ENCODE measurements around the gene PYROXD2.
A peak's percentile ranks its signal among the peaks of the same experiment; 100 is the strongest.

The PYROXD2 gene

GRCh38 chr10:98407017-98407743 lies 7.8 kb downstream of the PYROXD2 start:
- H3K9me3 ChIP-seq (replicated peaks; ENCODE audit: insufficient read depth, low read length): no peaks in the 10 kb centered on the region
- no peak overlapping the region for H3K4me2 ChIP-seq (ENCODE audit: low read depth, low read length)
- H3K4me3 ChIP-seq (ENCODE audit: low read length): no peak overlapping the region
- no peak overlapping the region for H3K27ac ChIP-seq (ENCODE audit: low read length)
- no peaks in the 10 kb centered on the region for H4K20me1 ChIP-seq (ENCODE audit: insufficient read depth, low read length)
- no peaks in the 10 kb centered on the region for H3K27me3 ChIP-seq (replicated peaks; ENCODE audit: insufficient read depth, low read length)
- H3K36me3 ChIP-seq (replicated peaks; ENCODE audit: insufficient read depth, low read length): no peaks in the 10 kb centered on the region
- no peak overlapping the region for H2AFZ ChIP-seq (ENCODE audit: low read length)
- no peaks in the 10 kb centered on the region for H3K9me2 ChIP-seq (replicated peaks; ENCODE audit: insufficient read depth, low read length)
- H3K9ac ChIP-seq (ENCODE audit: low read length): no peak overlapping the region
- DNase-seq: no peak
- no peaks in the 10 kb centered on the region for H3K79me2 ChIP-seq (ENCODE audit: low read length)
- H3K4me1 ChIP-seq (ENCODE audit: low read length): peaks cover 26% of the 10 kb centered on the region
- TF ChIP-seq CTCF (IDR thresholded peaks at IDR 0.05; ENCODE audit: low read length): no peak
- TF ChIP-seq EZH2phosphoT487 (IDR thresholded peaks at IDR 0.05; ENCODE audit: low read length): no peak
- TF ChIP-seq EZH2 (optimal IDR thresholded peaks at IDR 0.05; ENCODE audit: low read depth, low read length): no peak
- peaks cover 8% of the 10 kb centered on the region for H3F3A ChIP-seq (ENCODE audit: insufficient read depth, low read length)

- H3K9ac ChIP-seq (ENCODE audit: low read length): no peak overlapping the region
- TF ChIP-seq EZH2 (optimal IDR thresholded peaks at IDR 0.05; ENCODE audit: low read depth, low read length): no peak
- no peak for TF ChIP-seq EZH2phosphoT487 (IDR thresholded peaks at IDR 0.05; ENCODE audit: low read length)
- no peak for TF ChIP-seq CTCF (IDR thresholded peaks at IDR 0.05; ENCODE audit: low read length)
- H3F3A ChIP-seq (ENCODE audit: insufficient read depth, low read length): no peaks in the 10 kb centered on the region
- no peak overlapping the region for H3K4me2 ChIP-seq (ENCODE audit: low read depth, low read length)
- DNase-seq: no peak
- no peaks in the 10 kb centered on the region for H3K27me3 ChIP-seq (replicated peaks; ENCODE audit: insufficient read depth, low read length)
- H2AFZ ChIP-seq (ENCODE audit: low read length): no peak overlapping the region
- H3K4me3 ChIP-seq (ENCODE audit: low read length): no peak overlapping the region
- no peaks in the 10 kb centered on the region for H4K20me1 ChIP-seq (ENCODE audit: insufficient read depth, low read length)
- no peak overlapping the region for H3K27ac ChIP-seq (ENCODE audit: low read length)
- no peaks in the 10 kb centered on the region for H3K79me2 ChIP-seq (ENCODE audit: low read length)
- no peaks in the 10 kb centered on the region for H3K36me3 ChIP-seq (replicated peaks; ENCODE audit: insufficient read depth, low read length)
- H3K9me2 ChIP-seq (replicated peaks; ENCODE audit: insufficient read depth, low read length): no peaks in the 10 kb centered on the region
- peaks cover 9% of the 10 kb centered on the region for H3K4me1 ChIP-seq (ENCODE audit: low read length)
- no peaks in the 10 kb centered on the region for H3K9me3 ChIP-seq (replicated peaks; ENCODE audit: insufficient read depth, low read length)
Observed at GRCh38 chr10:98405422-98405821, 9.6 kb downstream of the PYROXD2 start.

GRCh38 chr10:98404571-98405359 lies 10.2 kb downstream of the PYROXD2 start:
- no peaks in the 10 kb centered on the region for H3K9me3 ChIP-seq (replicated peaks; ENCODE audit: insufficient read depth, low read length)
- no peaks in the 10 kb centered on the region for H3K79me2 ChIP-seq (ENCODE audit: low read length)
- H3K4me3 ChIP-seq (ENCODE audit: low read length): no peak overlapping the region
- no peaks in the 10 kb centered on the region for H3K36me3 ChIP-seq (replicated peaks; ENCODE audit: insufficient read depth, low read length)
- peak overlapping the region; percentile 56; the same call in 1 of the 2 replicates for H3K4me2 ChIP-seq (ENCODE audit: low read depth, low read length)
- H3F3A ChIP-seq (ENCODE audit: insufficient read depth, low read length): no peaks in the 10 kb centered on the region
- no peaks in the 10 kb centered on the region for H3K27me3 ChIP-seq (replicated peaks; ENCODE audit: insufficient read depth, low read length)
- TF ChIP-seq EZH2 (optimal IDR thresholded peaks at IDR 0.05; ENCODE audit: low read depth, low read length) (no peak), EZH2phosphoT487 (IDR thresholded peaks at IDR 0.05; ENCODE audit: low read length) (no peak), CTCF (IDR thresholded peaks at IDR 0.05; ENCODE audit: low read length) (no peak)
- peaks cover 9% of the 10 kb centered on the region for H3K4me1 ChIP-seq (ENCODE audit: low read length)
- H2AFZ ChIP-seq (ENCODE audit: low read length): 0 out of 2 replicates have a peak overlapping the region, but pooled peaks have one; percentile 32
- H3K27ac ChIP-seq (ENCODE audit: low read length): no peak overlapping the region
- no peak for DNase-seq
- no peaks in the 10 kb centered on the region for H3K9me2 ChIP-seq (replicated peaks; ENCODE audit: insufficient read depth, low read length)
- no peaks in the 10 kb centered on the region for H4K20me1 ChIP-seq (ENCODE audit: insufficient read depth, low read length)
- H3K9ac ChIP-seq (ENCODE audit: low read length): peak overlapping the region; percentile 20; the same call in 1 of the 2 replicates

All from MM.1S (cell line).